Measurements from ENCODE around the gene FAM135A. TPM values are rescaled to one million over a fixed set of nuclear protein-coding genes. Genes with fewer than 3 reads are reported as not detected.

Gene FAM135A
- total and polyA plus RNA-seq, 8 donors = 7.2 to 121 (median 39.5) TPM

- H3K9me3 ChIP-seq = no peaks in the 10 kb centered on the region
- intact Hi-C loops (cut with DNase I; ENCODE audit: low total_unique reads) = no loop called here
Observed at GRCh38 chr6:70586114-70586513, 172.8 kb downstream of the FAM135A start.

GRCh38 chr6:70590400-70590799, 177.1 kb downstream of the FAM135A start:
- TF ChIP-seq CTCF (IDR thresholded peaks at IDR 0.05) = no peak
- TF ChIP-seq POLR2AphosphoS5 (IDR thresholded peaks at IDR 0.05) = no peak
- TF ChIP-seq POLR2A (IDR thresholded peaks at IDR 0.05) = no peak
- TF ChIP-seq EP300 (IDR thresholded peaks at IDR 0.05) = no peak
- H3K27ac ChIP-seq = no peak overlapping the region
- H3K27me3 ChIP-seq = no peaks in the 10 kb centered on the region
- no peak for DNase-seq
- H3K9me3 ChIP-seq = no peaks in the 10 kb centered on the region
- intact Hi-C loops (cut with DNase I; ENCODE audit: low total_unique reads) = no loop called here
- no peaks in the 10 kb centered on the region for H3K4me1 ChIP-seq
- H3K4me3 ChIP-seq = no peak overlapping the region
- H3K36me3 ChIP-seq = peaks cover 0 to 43% (median 19%) of the 10 kb centered on the region in 4 donors

More at GRCh38 chr6:70586114-70586513, 172.8 kb downstream of the FAM135A start:
- Histone ChIP-seq H3K4me1 (no peaks in the 10 kb centered on the region), H3K36me3 (peaks cover 14 to 86% (median 61%) of the 10 kb centered on the region in 4 donors), H3K27me3 (no peaks in the 10 kb centered on the region), H3K27ac (no peak overlapping the region), H3K4me3 (no peak overlapping the region)
- WGBS, 5 donors = 63 to 88% (median 68%) methylated on average over 1 of the region's 1 CpG
- TF ChIP-seq EP300 (IDR thresholded peaks at IDR 0.05) = no peak
- no peak for TF ChIP-seq POLR2AphosphoS5 (IDR thresholded peaks at IDR 0.05)
- no peak for TF ChIP-seq CTCF (IDR thresholded peaks at IDR 0.05)
- no peak for TF ChIP-seq POLR2A (IDR thresholded peaks at IDR 0.05)
- DNase-seq = no peak

- 67 to 87% (median 81%) methylated on average over 4 to 5 of the region's 5 CpGs for WGBS, 5 donors
- H3K36me3 ChIP-seq = peaks cover 0 to 30% (median 15%) of the 10 kb centered on the region in 4 donors
- H3K27ac ChIP-seq = no peak overlapping the region
- no peak overlapping the region for H3K4me3 ChIP-seq
- TF ChIP-seq POLR2AphosphoS5 (IDR thresholded peaks at IDR 0.05) (no peak), EP300 (IDR thresholded peaks at IDR 0.05) (no peak), CTCF (IDR thresholded peaks at IDR 0.05) (no peak), POLR2A (IDR thresholded peaks at IDR 0.05) (no peak)
- DNase-seq = no peak
- H3K9me3 ChIP-seq = no peaks in the 10 kb centered on the region
- intact Hi-C loops (cut with DNase I; ENCODE audit: low total_unique reads) = no loop called here
- no peaks in the 10 kb centered on the region for H3K4me1 ChIP-seq
- H3K27me3 ChIP-seq = no peaks in the 10 kb centered on the region
Observed at GRCh38 chr6:70592391-70593117, 179.2 kb downstream of the FAM135A start.

- peaks cover 0 to 29% (median 13%) of the 10 kb centered on the region in 4 donors for H3K36me3 ChIP-seq
- H3K27me3 ChIP-seq = no peaks in the 10 kb centered on the region
- H3K4me3 ChIP-seq = no peak overlapping the region
- 90 to 98% (median 96%) methylated on average over 3 of the region's 3 CpGs for WGBS, 5 donors
- H3K4me1 ChIP-seq = no peaks in the 10 kb centered on the region
- intact Hi-C loops (cut with DNase I; ENCODE audit: low total_unique reads) = no loop called here
- no peak for DNase-seq
- H3K27ac ChIP-seq = no peak overlapping the region
- H3K9me3 ChIP-seq = no peaks in the 10 kb centered on the region
- TF ChIP-seq EP300 (IDR thresholded peaks at IDR 0.05) (no peak), CTCF (IDR thresholded peaks at IDR 0.05) (no peak), POLR2AphosphoS5 (IDR thresholded peaks at IDR 0.05) (no peak), POLR2A (IDR thresholded peaks at IDR 0.05) (no peak)
Observed at GRCh38 chr6:70593118-70593486, 179.8 kb downstream of the FAM135A start.
